ENCODE data around the gene AQP2. TPM values are rescaled to one million over a fixed set of nuclear protein-coding genes. Genes with fewer than 3 reads are reported as not detected.

Gene AQP2
- total and polyA plus RNA-seq, 2 donors (not counting 1 experiment from before 2014, with no cell fraction given) = not detected

DNA sequence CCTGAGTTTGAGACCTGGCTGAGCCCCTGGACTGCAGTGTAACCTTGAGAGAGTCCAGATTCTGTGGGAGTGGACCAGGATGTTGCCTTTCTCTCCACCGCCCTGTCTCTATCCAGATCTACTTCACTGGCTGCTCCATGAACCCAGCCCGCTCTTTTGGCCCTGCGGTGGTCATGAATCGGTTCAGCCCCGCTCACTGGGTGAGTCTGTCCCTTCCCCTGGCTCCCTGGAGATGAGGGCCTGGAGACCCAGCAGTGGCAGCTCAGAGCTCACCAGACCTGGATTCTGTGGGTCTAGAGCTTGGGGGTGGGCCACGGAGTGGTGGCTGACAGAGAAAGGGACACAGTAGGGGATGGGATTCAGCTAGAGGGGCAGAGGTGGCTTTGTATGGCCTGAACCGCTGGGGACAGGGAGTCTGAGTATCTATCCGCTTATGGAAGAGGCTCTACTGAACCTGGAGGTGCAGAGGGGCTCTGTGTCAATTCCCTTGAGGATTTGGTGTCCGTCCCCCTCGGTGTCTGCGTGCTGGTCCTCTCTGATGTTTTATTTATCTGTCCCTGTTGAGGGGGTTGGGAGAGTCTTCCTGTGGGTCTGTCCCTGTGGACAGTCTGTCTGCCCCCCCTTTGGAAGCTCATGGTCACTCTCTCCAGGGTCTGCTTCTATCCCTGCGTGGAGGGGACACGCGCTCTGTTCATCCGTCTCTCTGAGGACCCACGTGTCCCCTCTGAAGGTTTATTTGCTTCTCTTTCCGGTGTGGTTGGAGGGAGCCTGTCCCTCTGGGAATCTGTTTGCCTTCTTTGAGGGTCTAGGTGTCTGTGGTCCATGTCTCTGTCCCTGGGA lies 13.7 kb downstream of the AQP2 start:
- ATAC-seq (ENCODE audit: low read depth) = no peak
- H3K4me2 ChIP-seq (replicated peaks; ENCODE audit: low read depth, low read length, poor library complexity, severe bottlenecking) = no peak overlapping the region
- intact Hi-C loops (cut with micrococcal nuclease) = no loop called here

More for the DNA sequence above, 13.7 kb downstream of the AQP2 start:
- Mint-ChIP-seq H3K27me3 (peaks cover 58% of the 10 kb centered on the region), H3K4me3 (no peak overlapping the region), H3K27ac (no peak overlapping the region), H3K4me1 (peaks cover 14% of the 10 kb centered on the region), H3K9me3 (ENCODE audit: insufficient read depth) (no peaks in the 10 kb centered on the region)
- H3K36me3 ChIP-seq (replicated peaks in 1 of 2; ENCODE audit: control extremely low read depth in 1 of 2, control insufficient read depth in 1 of 2, extremely low read depth in 1 of 2, insufficient read depth in 2 of 2, low read length in 1 of 2) = no peaks in the 10 kb centered on the region
- H4K20me1 ChIP-seq (ENCODE audit: control insufficient read depth, insufficient read depth, low read length, poor library complexity, severe bottlenecking) = no peaks in the 10 kb centered on the region
- WGBS (ENCODE audit: insufficient coverage) = 80% methylated on average over 16 of the region's 17 CpGs
- no peak overlapping the region for H3K27ac ChIP-seq (ENCODE audit: low read length in 2 of 2)
- TF ChIP-seq EZH2 (IDR thresholded peaks at IDR 0.05; ENCODE audit: borderline replicate concordance, insufficient read depth, low read depth, low read length, poor library complexity, severe bottlenecking) = no peak
- TF ChIP-seq, protein P1, sequence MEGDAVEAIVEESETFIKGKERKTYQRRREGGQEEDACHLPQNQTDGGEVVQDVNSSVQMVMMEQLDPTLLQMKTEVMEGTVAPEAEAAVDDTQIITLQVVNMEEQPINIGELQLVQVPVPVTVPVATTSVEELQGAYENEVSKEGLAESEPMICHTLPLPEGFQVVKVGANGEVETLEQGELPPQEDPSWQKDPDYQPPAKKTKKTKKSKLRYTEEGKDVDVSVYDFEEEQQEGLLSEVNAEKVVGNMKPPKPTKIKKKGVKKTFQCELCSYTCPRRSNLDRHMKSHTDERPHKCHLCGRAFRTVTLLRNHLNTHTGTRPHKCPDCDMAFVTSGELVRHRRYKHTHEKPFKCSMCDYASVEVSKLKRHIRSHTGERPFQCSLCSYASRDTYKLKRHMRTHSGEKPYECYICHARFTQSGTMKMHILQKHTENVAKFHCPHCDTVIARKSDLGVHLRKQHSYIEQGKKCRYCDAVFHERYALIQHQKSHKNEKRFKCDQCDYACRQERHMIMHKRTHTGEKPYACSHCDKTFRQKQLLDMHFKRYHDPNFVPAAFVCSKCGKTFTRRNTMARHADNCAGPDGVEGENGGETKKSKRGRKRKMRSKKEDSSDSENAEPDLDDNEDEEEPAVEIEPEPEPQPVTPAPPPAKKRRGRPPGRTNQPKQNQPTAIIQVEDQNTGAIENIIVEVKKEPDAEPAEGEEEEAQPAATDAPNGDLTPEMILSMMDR (IDR thresholded peaks at IDR 0.05) = no peak
- POLR2A ChIA-PET = no interaction called here
- H3K79me2 ChIP-seq (ENCODE audit: control insufficient read depth, insufficient read depth, low read length) = no peaks in the 10 kb centered on the region
- no peak overlapping the region for H3K4me3 ChIP-seq (ENCODE audit: control extremely low read depth in 1 of 5, extremely low read depth in 1 of 5, insufficient read depth in 1 of 5, low read depth in 2 of 5, low read length in 4 of 5)
- CTCF ChIA-PET = interaction anchor here (0.8 to 3.3 kb wide), 6 partner anchors 15 to 107 kb away, joined by 3 to 28 read pairs (median 3); no protein-coding TSS in a partner anchor
- no peak for DNase-seq
- H3K27me3 ChIP-seq (replicated peaks in 1 of 4; ENCODE audit: control extremely low read depth in 1 of 4, control insufficient read depth in 3 of 4, insufficient read depth in 4 of 4, low read length in 3 of 4) = peaks cover 0 to 72% (median 28%) of the 10 kb centered on the region in 4 experiments
- H3K9me3 ChIP-seq (ENCODE audit: control extremely low read depth in 1 of 3, control insufficient read depth in 2 of 3, insufficient read depth in 1 of 3, low read length in 2 of 3) = no peaks in the 10 kb centered on the region
- peaks cover 14 to 27% of the 10 kb centered on the region in 2 donors for H3K4me1 ChIP-seq (ENCODE audit: control insufficient read depth in 2 of 2, insufficient read depth in 2 of 2, low read length in 2 of 2)
- no peak overlapping the region for H2AFZ ChIP-seq (ENCODE audit: insufficient read depth, low read depth, low read length, poor library complexity, severe bottlenecking)
- no peak overlapping the region for H3K9ac ChIP-seq (ENCODE audit: low read length)
